Nephron (organoid): ENCODE measurements around the gene ABLIM2.

Experiments
- H3K27ac Mint-ChIP-seq, 3 experiments: 2 replicates each; pipeline ENCODE4 v1.8.0; 2020; ENCODE audit warnings: mixed read lengths in 3 of 3, mild to moderate bottlenecking in 2 of 3, moderate library complexity in 1 of 3
- H3K27me3 Mint-ChIP-seq: 2 replicates; pipeline ENCODE4 v1.8.0; 2021; ENCODE audit warnings: low read depth, mild to moderate bottlenecking, moderate library complexity, mixed read lengths
- H3K36me3 Mint-ChIP-seq: 2 replicates; pipeline ENCODE4 v1.8.0; 2020; ENCODE audit warnings: low read depth, mixed read lengths
- H3K4me1 Mint-ChIP-seq: 2 replicates; pipeline ENCODE4 v1.8.0; 2020; ENCODE audit warnings: mixed read lengths
- H3K4me3 Mint-ChIP-seq, 3 experiments: 2 replicates each; pipeline ENCODE4 v1.8.0; 2020; ENCODE audit warnings: mild to moderate bottlenecking in 3 of 3, mixed read lengths in 3 of 3, moderate library complexity in 2 of 3
- H3K9me3 Mint-ChIP-seq: 2 replicates; pipeline ENCODE4 v1.8.0; 2020; ENCODE audit warnings: mixed read lengths
- TF ChIP-seq, protein P1 (sequence below), 3 experiments: fragments of 200-600 bp; sonication (generic); IDR thresholded peaks; one replicate each; pipeline ENCODE4 v1.5.0; 2021; ENCODE audit warnings: antibody characterized with exemption in 3 of 3; ENCODE audit not compliant: unreplicated experiment in 3 of 3

The ABLIM2 gene

DNA sequence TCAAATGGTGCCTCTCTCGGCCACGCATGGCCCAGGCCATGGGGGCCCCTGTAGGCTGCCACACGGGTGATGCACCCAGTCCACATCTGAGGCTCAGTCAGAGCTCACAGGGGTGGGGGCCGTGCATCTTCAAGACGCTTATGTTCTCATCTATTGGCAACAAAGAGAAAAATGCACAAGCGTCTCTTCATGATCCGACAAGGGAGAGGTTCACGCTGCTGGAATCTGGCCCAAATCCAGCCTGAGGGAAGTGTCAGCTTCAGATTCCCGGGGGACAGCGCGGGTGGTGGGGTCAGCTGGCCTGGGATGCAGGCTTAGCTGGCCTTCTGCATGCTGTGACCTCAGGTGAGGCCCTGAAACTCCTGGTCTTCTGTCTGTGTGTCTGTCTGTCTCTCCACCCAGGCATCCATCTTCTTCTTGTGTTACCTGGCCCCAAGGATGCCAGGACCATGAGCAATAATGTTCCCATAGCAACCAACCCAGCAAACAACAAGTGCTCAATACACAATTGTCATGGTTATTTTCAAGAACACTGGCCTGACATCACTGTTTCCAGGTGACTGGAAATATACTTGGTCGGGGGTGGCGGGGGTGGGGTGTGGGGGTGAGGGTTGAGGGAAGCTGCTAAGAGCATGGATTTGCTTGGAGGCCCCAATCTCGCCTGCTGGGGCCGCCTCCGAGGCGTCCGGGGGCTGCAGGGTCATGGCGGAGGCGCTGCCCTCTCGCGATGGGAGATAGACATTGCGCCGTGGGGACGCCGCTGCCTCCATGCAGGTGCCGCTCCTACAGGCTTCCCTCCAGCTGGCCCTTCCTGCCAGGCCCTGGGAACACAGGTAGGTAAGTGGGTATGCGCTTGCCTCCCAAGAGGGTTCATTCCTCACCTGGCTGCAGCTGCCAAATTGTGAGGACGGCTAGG, 48.3 kb downstream of the ABLIM2 start:
- Mint-ChIP-seq H3K36me3 (no peaks in the 10 kb centered on the region), H3K4me1 (peaks cover 10% of the 10 kb centered on the region), H3K4me3 (no peak overlapping the region), H3K9me3 (no peaks in the 10 kb centered on the region), H3K27ac (no peak overlapping the region), H3K27me3 (peaks cover 14% of the 10 kb centered on the region)
- TF ChIP-seq, protein P1, sequence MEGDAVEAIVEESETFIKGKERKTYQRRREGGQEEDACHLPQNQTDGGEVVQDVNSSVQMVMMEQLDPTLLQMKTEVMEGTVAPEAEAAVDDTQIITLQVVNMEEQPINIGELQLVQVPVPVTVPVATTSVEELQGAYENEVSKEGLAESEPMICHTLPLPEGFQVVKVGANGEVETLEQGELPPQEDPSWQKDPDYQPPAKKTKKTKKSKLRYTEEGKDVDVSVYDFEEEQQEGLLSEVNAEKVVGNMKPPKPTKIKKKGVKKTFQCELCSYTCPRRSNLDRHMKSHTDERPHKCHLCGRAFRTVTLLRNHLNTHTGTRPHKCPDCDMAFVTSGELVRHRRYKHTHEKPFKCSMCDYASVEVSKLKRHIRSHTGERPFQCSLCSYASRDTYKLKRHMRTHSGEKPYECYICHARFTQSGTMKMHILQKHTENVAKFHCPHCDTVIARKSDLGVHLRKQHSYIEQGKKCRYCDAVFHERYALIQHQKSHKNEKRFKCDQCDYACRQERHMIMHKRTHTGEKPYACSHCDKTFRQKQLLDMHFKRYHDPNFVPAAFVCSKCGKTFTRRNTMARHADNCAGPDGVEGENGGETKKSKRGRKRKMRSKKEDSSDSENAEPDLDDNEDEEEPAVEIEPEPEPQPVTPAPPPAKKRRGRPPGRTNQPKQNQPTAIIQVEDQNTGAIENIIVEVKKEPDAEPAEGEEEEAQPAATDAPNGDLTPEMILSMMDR (IDR thresholded peaks at IDR 0.05; ENCODE audit: unreplicated experiment in 3 of 3) = peak in 1 of 3 experiments; percentile 31

DNA sequence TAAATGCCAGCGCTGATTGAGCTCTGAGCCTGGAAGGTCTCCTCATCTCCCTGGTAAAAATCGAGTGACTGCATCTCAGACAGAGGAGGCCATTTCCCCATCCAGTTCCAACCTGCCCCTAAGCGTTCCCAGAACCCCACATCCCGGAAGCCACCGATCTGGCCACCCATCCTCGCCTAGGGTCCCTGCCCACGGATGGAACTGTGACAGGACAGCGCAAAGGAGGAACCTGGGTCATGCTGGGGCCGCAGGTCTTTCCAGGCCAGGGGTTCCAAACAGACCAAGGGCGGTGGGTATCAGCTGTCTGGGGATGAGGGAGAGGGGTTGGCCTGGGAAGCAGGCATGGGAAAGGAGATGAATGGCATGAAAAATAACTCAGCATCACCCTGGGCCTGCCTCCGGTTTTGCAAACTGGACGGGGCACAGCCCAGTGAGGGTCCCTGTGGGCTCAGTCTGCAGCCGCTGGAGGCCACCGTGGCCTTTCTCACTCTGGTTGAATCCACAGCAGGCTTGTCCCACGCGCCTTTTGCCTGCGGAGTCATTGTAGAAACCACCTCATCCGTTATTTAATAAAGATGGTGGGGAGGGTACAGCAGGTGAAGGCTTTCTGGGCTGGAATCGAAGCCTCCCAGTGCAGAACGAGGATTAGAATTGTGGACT, 49.1 kb downstream of the ABLIM2 start:
- peaks cover 7% of the 10 kb centered on the region for H3K4me1 Mint-ChIP-seq
- H3K36me3 Mint-ChIP-seq = no peaks in the 10 kb centered on the region
- no peak overlapping the region for H3K27ac Mint-ChIP-seq
- H3K4me3 Mint-ChIP-seq = no peak overlapping the region
- H3K9me3 Mint-ChIP-seq = no peaks in the 10 kb centered on the region
- peaks cover 15% of the 10 kb centered on the region for H3K27me3 Mint-ChIP-seq
- TF ChIP-seq, protein P1 (IDR thresholded peaks at IDR 0.05; ENCODE audit: unreplicated experiment in 3 of 3) = no peak

DNA sequence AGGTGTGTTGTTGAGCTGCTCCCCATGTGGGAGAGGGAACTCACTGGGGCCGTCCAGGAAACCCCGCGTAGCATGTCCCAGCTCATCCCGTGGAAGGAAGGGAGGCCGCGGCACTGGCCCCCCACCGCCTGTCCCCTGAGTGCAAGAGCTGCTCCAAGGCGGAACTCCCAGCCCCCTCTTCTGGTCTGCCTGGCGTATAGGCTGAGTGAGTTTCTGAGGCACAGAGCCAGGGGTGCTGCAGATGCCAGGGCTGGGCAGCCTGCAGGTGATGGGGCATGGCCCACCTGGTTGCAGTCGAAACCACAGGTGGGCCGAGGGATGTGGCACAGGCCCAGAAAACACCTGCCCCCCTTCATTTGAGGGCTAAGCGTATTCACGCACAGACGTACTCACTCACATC, 49.6 kb downstream of the ABLIM2 start:
- no peak overlapping the region for H3K4me3 Mint-ChIP-seq

DNA sequence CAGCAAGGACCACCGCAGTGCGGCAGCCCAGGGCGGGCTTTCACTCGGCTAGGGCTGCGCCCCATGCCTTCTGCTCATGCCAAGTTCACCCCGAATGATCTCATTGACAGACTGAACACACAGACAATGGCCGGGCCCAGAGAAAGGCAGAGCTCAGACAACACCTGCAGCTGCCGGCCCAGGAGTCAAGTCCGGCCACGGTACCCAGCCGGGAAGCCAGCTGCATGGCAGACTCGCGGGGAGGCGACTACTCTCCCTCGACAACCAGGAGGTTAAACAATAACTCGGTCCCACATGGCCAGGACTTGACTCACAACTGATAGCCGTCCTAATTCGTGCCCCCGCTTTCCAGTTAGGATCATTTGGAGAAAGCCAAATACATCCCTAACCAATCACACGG, 50.4 kb downstream of the ABLIM2 start:
- no peak overlapping the region for H3K27ac Mint-ChIP-seq
- TF ChIP-seq, protein P1 (IDR thresholded peaks at IDR 0.05; ENCODE audit: unreplicated experiment in 3 of 3) = no peak
- H3K36me3 Mint-ChIP-seq = no peaks in the 10 kb centered on the region
- peaks cover 2% of the 10 kb centered on the region for H3K4me1 Mint-ChIP-seq
- peaks cover 22% of the 10 kb centered on the region for H3K27me3 Mint-ChIP-seq
- H3K4me3 Mint-ChIP-seq = no peak overlapping the region
- no peaks in the 10 kb centered on the region for H3K9me3 Mint-ChIP-seq

More for the DNA sequence above, 49.6 kb downstream of the ABLIM2 start:
- Mint-ChIP-seq H3K27me3 (peaks cover 19% of the 10 kb centered on the region), H3K27ac (no peak overlapping the region), H3K9me3 (no peaks in the 10 kb centered on the region), H3K36me3 (no peaks in the 10 kb centered on the region), H3K4me1 (peaks cover 7% of the 10 kb centered on the region)
- TF ChIP-seq, protein P1 (IDR thresholded peaks at IDR 0.05; ENCODE audit: unreplicated experiment in 3 of 3) = no peak

DNA sequence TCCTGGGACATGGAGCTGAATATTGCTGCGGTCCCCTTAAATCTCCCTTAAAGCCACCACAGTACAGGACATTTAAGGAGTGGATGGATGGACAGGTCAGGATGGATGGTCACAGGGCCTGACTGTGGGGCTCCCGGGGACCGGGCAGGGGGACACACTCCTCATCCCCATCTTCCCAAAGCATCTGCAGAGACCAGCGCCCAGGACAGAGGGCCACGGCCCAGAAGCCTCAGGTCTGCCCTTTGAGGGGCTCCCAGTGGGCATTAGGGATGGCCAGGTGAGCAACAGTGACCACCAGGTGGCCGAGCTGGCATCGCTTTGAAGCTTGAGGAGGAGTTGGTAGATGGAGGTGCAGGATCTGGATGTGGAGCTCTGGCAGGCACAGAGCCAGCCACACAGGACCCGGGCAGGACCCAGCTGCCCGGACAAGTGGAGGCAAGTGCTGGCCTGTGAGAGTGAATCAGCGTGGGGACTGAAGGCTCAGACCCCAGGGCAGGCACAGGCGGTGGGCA, 51.4 kb downstream of the ABLIM2 start:
- Mint-ChIP-seq H3K36me3 (no peaks in the 10 kb centered on the region), H3K4me1 (no peaks in the 10 kb centered on the region), H3K27me3 (peaks cover 29% of the 10 kb centered on the region), H3K9me3 (no peaks in the 10 kb centered on the region), H3K4me3 (no peak overlapping the region), H3K27ac (no peak overlapping the region)
- TF ChIP-seq, protein P1 (IDR thresholded peaks at IDR 0.05; ENCODE audit: unreplicated experiment in 3 of 3) = no peak
